GM12891 (cell line): ENCODE results near the gene ADD2.

Experiments
- DNase-seq: peaks from one replicate; pipeline ENCODE4 v3.0.0; 2011; ENCODE audit warnings: low spot score; ENCODE audit not compliant: insufficient read length
- FAIRE-seq: peaks from 2 replicates; lab custom pipeline; 2011; peaks lifted over from hg19 to GRCh38; lab: Jason Lieb, UNC
- PAX5 ChIP-seq: IDR thresholded peaks from 2 replicates; pipeline ENCODE4 v1.6.1; 2011; ENCODE audit warnings: low read length, moderate library complexity, mild to moderate bottlenecking; ENCODE audit not compliant: insufficient read depth, severe bottlenecking
- POLR2A ChIP-seq: IDR thresholded peaks from 2 replicates; pipeline ENCODE4 v1.6.1; 2011; ENCODE audit warnings: low read depth, low read length, control low read depth
- TAF1 ChIP-seq: IDR thresholded peaks from 2 replicates; pipeline ENCODE4 v1.6.1; 2011; ENCODE audit warnings: low read depth, low read length, control low read depth

Gene ADD2

GRCh38 chr2:70607121-70607561 lies 160.9 kb downstream of the ADD2 start:
- no peak for DNase-seq
- no peak for TF ChIP-seq TAF1
- TF ChIP-seq POLR2A, result no peak
- TF ChIP-seq PAX5, result no peak
- no peak for FAIRE-seq
